Activated CD4-positive, alpha-beta T cell treated with anti-CD3 and anti-CD28 coated beads for 36 hours (primary cell): ENCODE data around the gene TBL1X. TPM values are rescaled to one million over a fixed set of nuclear protein-coding genes. Genes with fewer than 3 reads are reported as not detected.
A peak's percentile ranks its signal among the peaks of the same experiment; 100 is the strongest.
"Not testable (repeated sequence)": the region's sequence is repeated elsewhere in the genome, so short reads cannot be mapped to it uniquely, and the experiment has no call there.

Experiments
- ATAC-seq: fragments of 200-7000 bp; cut with Tn5 transposase; one replicate; pipeline ENCODE4 v1.10.0; 2021; ENCODE audit warnings: mild to moderate bottlenecking, moderate library complexity
- CTCF ChIA-PET: fragments of 350-600 bp; sonication (Branson Sonifier 250); formaldehyde crosslinking; loops from one replicate; lab custom pipeline; 2021; ENCODE audit warnings: antibody characterized with exemption; lab: Charles Lee
- POLR2A ChIA-PET: fragments of 350-600 bp; sonication (Branson Sonifier 250); formaldehyde crosslinking; loops from one replicate; lab custom pipeline; 2021; ENCODE audit warnings: antibody characterized with exemption, inconsistent platforms; lab: Charles Lee
- DNase-seq: peaks from one replicate; pipeline ENCODE4 v3.0.0-alpha.2; 2020
- H3K27ac Mint-ChIP-seq: one replicate; pipeline ENCODE4 v1.8.0; 2021; ENCODE audit warnings: mixed read lengths
- H3K27me3 Mint-ChIP-seq: one replicate; pipeline ENCODE4 v1.8.0; 2021; ENCODE audit warnings: mixed read lengths
- H3K36me3 Mint-ChIP-seq: one replicate; pipeline ENCODE4 v1.8.0; 2021; ENCODE audit warnings: low read depth, mixed read lengths
- H3K4me1 Mint-ChIP-seq: one replicate; pipeline ENCODE4 v1.8.0; 2021; ENCODE audit warnings: mixed read lengths
- H3K4me3 Mint-ChIP-seq: one replicate; pipeline ENCODE4 v1.8.0; 2021; ENCODE audit warnings: mild to moderate bottlenecking, moderate library complexity, mixed read lengths
- H3K9me3 Mint-ChIP-seq: one replicate; pipeline ENCODE4 v1.8.0; 2021; ENCODE audit warnings: low read depth, mixed read lengths
- intact Hi-C, 2 experiments: fragments of 100-400 bp; cut with DNase I in 1 of 2; cut with micrococcal nuclease in 1 of 2; formaldehyde crosslinking; loops; one replicate each; pipeline versions ENCODE4 v1.14.2 to v1.15.1; 2022 to 2024; cut with DNase I, micrococcal nuclease
- total RNA-seq, 2 experiments: library from RNA; stranded (reverse); gene quantifications; one replicate each; pipeline ENCODE4 v1.2.3, GENCODE V29; 2021

TBL1X gene
- total RNA-seq, 2 experiments from 2014 or later, result 21.2 to 24.2 TPM

DNA sequence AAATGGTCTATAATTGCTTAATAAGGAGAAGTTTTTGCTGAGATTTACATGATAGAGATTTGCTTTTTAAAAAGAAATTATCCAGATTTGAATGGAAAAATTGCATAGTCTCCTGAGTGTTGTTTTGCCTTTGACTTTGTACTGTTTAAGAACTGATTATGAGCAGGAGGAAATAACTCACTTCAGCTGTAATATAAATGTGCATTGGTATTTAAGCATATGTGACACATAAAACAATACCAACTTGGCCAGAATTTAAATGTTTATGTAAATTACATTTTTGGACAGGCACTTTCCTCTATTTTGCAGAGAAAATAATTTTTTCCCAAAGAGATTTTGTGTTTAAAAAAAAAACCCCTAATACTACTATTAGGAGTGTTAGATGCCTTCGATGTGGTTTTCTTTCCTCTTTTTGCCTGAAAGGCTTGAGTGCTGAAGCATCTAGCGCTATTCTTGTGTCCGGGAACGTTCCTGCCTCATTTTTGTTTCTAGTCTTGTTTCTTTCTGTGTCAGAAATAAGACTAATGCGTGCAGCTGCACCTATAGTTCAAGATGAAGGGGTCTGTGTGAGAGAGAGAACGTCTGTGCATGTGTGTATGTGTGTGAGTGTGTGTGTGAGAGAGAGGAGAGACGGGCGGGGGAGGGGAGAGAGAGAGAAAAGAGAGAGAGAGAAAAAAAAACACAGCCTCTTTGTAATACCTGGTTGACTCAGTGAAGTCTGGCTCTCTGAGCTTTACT, 60.8 kb downstream of the TBL1X start:
- Mint-ChIP-seq H3K27me3 (no peaks in the 10 kb centered on the region), H3K4me1 (peaks cover 42% of the 10 kb centered on the region), H3K27ac (peak overlapping the region; percentile 56), H3K36me3 (peaks cover 3% of the 10 kb centered on the region), H3K9me3 (no peaks in the 10 kb centered on the region), H3K4me3 (peak overlapping the region; percentile 27)
- CTCF ChIA-PET, result no interaction called here
- intact Hi-C loops, result no loop called here
- POLR2A ChIA-PET, result no interaction called here
- DNase-seq, result peak; percentile 46
- ATAC-seq, result peak; percentile 34

- Mint-ChIP-seq H3K9me3 (no peaks in the 10 kb centered on the region), H3K4me3 (no peak overlapping the region), H3K27me3 (no peaks in the 10 kb centered on the region), H3K4me1 (peaks cover 43% of the 10 kb centered on the region), H3K27ac (no peak overlapping the region), H3K36me3 (peaks cover 3% of the 10 kb centered on the region)
- ATAC-seq (no peak), DNase-seq (no peak)
- ChIA-PET CTCF (no interaction called here), POLR2A (no interaction called here)
- intact Hi-C loops, result no loop called here
These were observed 62.1 kb downstream of the TBL1X start for GRCh38 chrX:9526965-9527364.

DNA sequence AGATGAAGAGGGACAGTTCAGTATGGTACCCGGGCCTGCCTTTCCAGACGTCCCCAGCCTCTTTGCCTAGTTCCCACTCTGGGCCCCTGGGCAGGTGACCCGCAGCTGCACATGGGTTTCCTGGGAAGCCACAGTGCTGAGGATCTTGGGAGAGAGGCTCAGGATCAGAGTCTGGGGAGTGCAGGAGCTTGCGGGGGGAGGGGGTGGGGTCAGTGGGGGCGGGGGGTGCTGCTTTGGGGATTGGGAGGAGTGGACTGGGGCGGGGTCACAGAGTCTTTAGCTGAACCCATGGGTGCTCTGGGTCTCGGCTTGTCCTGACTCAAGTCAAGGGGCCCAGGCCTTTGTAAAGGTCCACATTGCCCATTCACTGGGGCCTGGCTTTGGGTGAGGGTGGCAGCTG, 63.6 kb downstream of the TBL1X start:
- ChIA-PET CTCF (no interaction called here), POLR2A (no interaction called here)
- no peak overlapping the region for H3K4me3 Mint-ChIP-seq
- no peaks in the 10 kb centered on the region for H3K36me3 Mint-ChIP-seq
- no peaks in the 10 kb centered on the region for H3K9me3 Mint-ChIP-seq
- H3K27ac Mint-ChIP-seq, result no peak overlapping the region
- peaks cover 47% of the 10 kb centered on the region for H3K4me1 Mint-ChIP-seq
- no peak for DNase-seq
- intact Hi-C loops, result no loop called here
- no peaks in the 10 kb centered on the region for H3K27me3 Mint-ChIP-seq
- ATAC-seq, result no peak

GRCh38 chrX:9529223-9529622, 64.4 kb downstream of the TBL1X start:
- Mint-ChIP-seq H3K9me3 (no peaks in the 10 kb centered on the region), H3K27me3 (no peaks in the 10 kb centered on the region), H3K27ac (no peak overlapping the region), H3K4me1 (peaks cover 49% of the 10 kb centered on the region), H3K36me3 (no peaks in the 10 kb centered on the region), H3K4me3 (no peak overlapping the region)
- POLR2A ChIA-PET, result no interaction called here
- intact Hi-C loops, result no loop called here
- no peak for ATAC-seq
- CTCF ChIA-PET, result no interaction called here
- no peak for DNase-seq

DNA sequence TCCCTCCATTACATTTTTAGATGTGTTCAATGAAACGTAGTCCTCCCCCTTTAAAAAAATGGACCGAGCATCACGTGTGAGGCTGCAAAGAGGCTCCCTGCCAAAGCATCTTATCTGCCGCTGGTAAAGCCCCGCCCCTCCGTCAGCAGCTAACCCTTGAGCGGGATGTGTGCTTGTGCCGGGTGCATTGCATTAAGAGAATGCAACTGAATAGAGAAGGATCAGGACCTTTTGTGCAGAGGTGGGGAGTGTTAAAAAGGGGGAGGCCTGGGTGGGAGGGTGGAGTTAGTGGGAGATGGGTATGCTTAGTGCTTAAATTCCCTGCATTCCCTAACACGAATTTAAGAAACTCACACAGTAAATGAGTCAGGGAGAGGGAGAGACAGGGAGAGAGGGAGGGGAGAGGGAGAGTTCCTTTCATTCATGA, 66.0 kb downstream of the TBL1X start:
- peak; percentile 95 for ATAC-seq
- ChIA-PET POLR2A (no interaction called here), CTCF (no interaction called here)
- no peaks in the 10 kb centered on the region for H3K27me3 Mint-ChIP-seq
- no peaks in the 10 kb centered on the region for H3K9me3 Mint-ChIP-seq
- DNase-seq, result peak; percentile 74
- H3K36me3 Mint-ChIP-seq, result no peaks in the 10 kb centered on the region
- H3K4me1 Mint-ChIP-seq, result peaks cover 40% of the 10 kb centered on the region
- no peak overlapping the region for H3K27ac Mint-ChIP-seq
- intact Hi-C loops, result no loop called here
- H3K4me3 Mint-ChIP-seq, result peak overlapping the region; percentile 53

DNA sequence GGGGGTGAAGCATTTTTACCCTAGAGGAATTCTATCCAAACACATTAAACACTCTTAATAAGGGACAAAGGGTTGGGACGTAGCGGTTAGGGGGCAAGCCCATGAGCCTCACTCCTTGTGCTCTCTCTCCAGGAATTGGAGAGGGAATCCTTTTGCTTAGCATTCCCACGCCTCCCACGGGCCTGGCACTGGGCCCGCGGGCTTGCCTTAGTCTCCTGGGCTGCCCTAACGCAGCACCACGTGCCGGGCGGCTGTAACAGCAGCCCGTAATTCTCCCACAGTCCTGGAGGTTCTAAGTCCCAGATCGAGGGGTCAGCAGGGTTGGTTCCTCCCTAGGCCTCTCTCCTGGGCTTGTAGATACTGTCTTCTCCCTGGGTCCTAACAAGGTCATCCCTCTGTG, 67.5 kb downstream of the TBL1X start:
- ATAC-seq (no peak), DNase-seq (no peak)
- ChIA-PET POLR2A (no interaction called here), CTCF (no interaction called here)
- intact Hi-C loops, result no loop called here
- H3K36me3 Mint-ChIP-seq, result peaks cover 3% of the 10 kb centered on the region
- H3K27me3 Mint-ChIP-seq, result no peaks in the 10 kb centered on the region
- H3K4me1 Mint-ChIP-seq, result peaks cover 37% of the 10 kb centered on the region
- H3K4me3 Mint-ChIP-seq, result no peak overlapping the region
- H3K9me3 Mint-ChIP-seq, result no peaks in the 10 kb centered on the region
- H3K27ac Mint-ChIP-seq, result no peak overlapping the region

DNA sequence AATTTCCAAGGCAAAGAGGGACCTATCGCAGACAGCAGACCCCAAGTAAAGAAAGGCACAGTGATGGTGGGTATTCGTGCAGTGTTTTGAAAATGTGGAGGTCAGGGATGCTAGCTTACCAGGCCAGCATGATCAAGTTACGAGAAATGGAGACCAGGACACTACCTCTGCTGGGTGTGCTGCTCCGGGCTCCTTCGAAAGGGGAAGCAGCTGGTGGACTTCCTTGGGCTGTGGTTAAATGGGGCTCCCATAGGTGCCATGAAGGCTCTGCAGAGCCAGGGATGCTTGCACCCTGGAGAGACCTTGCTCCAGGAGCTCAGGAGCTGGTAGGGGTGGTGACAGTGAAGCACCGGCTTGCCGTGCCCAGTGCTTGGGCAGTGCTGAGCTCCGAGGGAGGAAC, 68.8 kb downstream of the TBL1X start:
- no peaks in the 10 kb centered on the region for H3K9me3 Mint-ChIP-seq
- H3K27ac Mint-ChIP-seq, result no peak overlapping the region
- H3K27me3 Mint-ChIP-seq, result no peaks in the 10 kb centered on the region
- DNase-seq (no peak), ATAC-seq (no peak)
- intact Hi-C loops, result no loop called here
- H3K36me3 Mint-ChIP-seq, result peaks cover 11% of the 10 kb centered on the region
- ChIA-PET CTCF (no interaction called here), POLR2A (no interaction called here)
- H3K4me3 Mint-ChIP-seq, result no peak overlapping the region
- H3K4me1 Mint-ChIP-seq, result peaks cover 45% of the 10 kb centered on the region

- ATAC-seq (no peak), DNase-seq (no peak)
- peaks cover 12% of the 10 kb centered on the region for H3K36me3 Mint-ChIP-seq
- no peaks in the 10 kb centered on the region for H3K27me3 Mint-ChIP-seq
- peaks cover 49% of the 10 kb centered on the region for H3K4me1 Mint-ChIP-seq
- CTCF ChIA-PET, result no interaction called here
- no peaks in the 10 kb centered on the region for H3K9me3 Mint-ChIP-seq
- H3K4me3 Mint-ChIP-seq, result no peak overlapping the region
- intact Hi-C loops, result no loop called here
- POLR2A ChIA-PET, result interaction anchor here (0.7 kb wide), 1 partner anchor 62 kb away, joined by 3 read pairs; no protein-coding TSS in a partner anchor
- no peak overlapping the region for H3K27ac Mint-ChIP-seq
These were observed 69.8 kb downstream of the TBL1X start for GRCh38 chrX:9534686-9535085.

GRCh38 chrX:9535101-9535500, 70.2 kb downstream of the TBL1X start:
- Mint-ChIP-seq H3K9me3 (no peaks in the 10 kb centered on the region), H3K36me3 (peaks cover 12% of the 10 kb centered on the region), H3K4me1 (peaks cover 50% of the 10 kb centered on the region), H3K4me3 (no peak overlapping the region), H3K27me3 (no peaks in the 10 kb centered on the region), H3K27ac (no peak overlapping the region)
- DNase-seq, result no peak
- ATAC-seq, result no peak
- intact Hi-C loops, result no loop called here
- ChIA-PET CTCF (no interaction called here), POLR2A (interaction anchor here (0.7 kb wide), 1 partner anchor 63 kb away, joined by 3 read pairs; no protein-coding TSS in a partner anchor)

DNA sequence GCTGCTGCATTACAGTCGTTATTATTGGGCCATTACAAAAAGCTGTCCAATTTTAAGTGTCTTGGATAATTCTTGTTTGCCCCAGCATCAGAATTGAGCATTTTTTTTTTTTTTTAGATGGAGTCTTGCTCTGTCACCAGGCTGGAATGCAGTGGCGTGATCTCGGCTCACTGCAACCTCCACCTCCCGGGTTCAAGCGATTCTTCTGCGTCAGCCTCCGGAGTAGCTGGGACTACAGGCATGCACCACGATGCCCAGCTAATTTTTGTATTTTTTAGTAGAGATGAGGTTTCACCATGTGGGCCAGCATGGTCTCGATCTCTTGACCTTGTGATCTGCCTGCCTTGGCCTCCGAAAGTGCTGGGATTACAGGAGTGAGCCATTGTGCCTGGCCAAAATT, 71.3 kb downstream of the TBL1X start:
- H3K27ac Mint-ChIP-seq, H3K9me3 Mint-ChIP-seq, H3K27me3 Mint-ChIP-seq, CTCF ChIA-PET, intact Hi-C loops, H3K4me3 Mint-ChIP-seq, POLR2A ChIA-PET, ATAC-seq, DNase-seq: not testable (repeated sequence)
- Mint-ChIP-seq H3K36me3 (peaks cover 12% of the 10 kb centered on the region), H3K4me1 (peaks cover 44% of the 10 kb centered on the region)

DNA sequence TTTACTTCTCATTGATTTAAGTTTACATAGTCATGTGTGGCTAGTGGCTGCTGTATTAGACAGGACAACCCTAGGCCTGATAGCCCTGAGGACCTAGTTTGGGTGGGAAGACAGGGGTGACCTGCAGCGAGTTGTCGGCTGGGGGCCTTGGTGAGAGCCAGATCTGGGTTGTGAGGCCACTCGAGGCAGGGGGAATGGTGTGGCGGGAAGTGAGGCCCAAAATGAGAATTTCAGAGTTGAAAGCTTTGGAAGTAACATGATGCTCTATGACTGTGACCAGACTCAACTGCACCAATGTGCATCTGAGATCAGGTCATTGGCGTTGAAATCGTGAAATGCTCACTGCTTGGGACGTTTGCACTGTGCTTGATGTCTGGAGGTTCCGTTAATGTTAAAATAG, 72.9 kb downstream of the TBL1X start:
- no peaks in the 10 kb centered on the region for H3K9me3 Mint-ChIP-seq
- no peak overlapping the region for H3K4me3 Mint-ChIP-seq
- ChIA-PET POLR2A (no interaction called here), CTCF (no interaction called here)
- peaks cover 12% of the 10 kb centered on the region for H3K36me3 Mint-ChIP-seq
- ATAC-seq, result no peak
- H3K27ac Mint-ChIP-seq, result no peak overlapping the region
- no peak for DNase-seq
- no peaks in the 10 kb centered on the region for H3K27me3 Mint-ChIP-seq
- peaks cover 41% of the 10 kb centered on the region for H3K4me1 Mint-ChIP-seq
- intact Hi-C loops, result no loop called here

GRCh38 chrX:9538544-9539045, 73.7 kb downstream of the TBL1X start:
- peak overlapping the region; percentile 19 for H3K27ac Mint-ChIP-seq
- ATAC-seq, result no peak

More at GRCh38 chrX:9538544-9539045, 73.7 kb downstream of the TBL1X start:
- Mint-ChIP-seq H3K4me1 (peaks cover 33% of the 10 kb centered on the region), H3K27me3 (no peaks in the 10 kb centered on the region), H3K9me3 (no peaks in the 10 kb centered on the region), H3K36me3 (peaks cover 14% of the 10 kb centered on the region), H3K4me3 (no peak overlapping the region)
- intact Hi-C loops, result no loop called here
- CTCF ChIA-PET, result interaction anchor here (0.6 kb wide), 1 partner anchor 156 kb away, joined by 3 read pairs; no protein-coding TSS in a partner anchor
- POLR2A ChIA-PET, result no interaction called here
- DNase-seq, result no peak
